Measurements from ENCODE around the gene AMOT.

AMOT gene

DNA sequence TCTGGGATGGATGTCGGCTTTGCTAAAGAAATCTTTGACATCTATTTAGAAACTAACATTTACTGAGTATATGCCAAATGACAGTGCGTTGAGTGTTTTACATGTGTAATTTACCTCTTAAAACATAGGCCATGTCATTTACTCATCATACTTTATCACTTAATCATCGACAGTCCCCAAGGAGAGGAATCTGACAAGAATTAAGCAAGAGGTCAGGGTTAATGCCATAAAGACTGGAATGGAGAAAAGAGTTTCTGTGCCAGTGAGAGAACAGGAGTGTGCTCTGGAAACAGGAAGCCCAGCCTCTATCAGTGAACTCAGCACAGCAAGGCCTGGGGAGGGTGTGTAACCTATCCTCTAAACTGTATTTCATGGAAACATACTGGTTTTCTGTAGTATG is 28.0 kb upstream of the AMOT start:
- Histone ChIP-seq H3K36me3 (ENCODE audit: insufficient read depth, low read length) (no peaks in the 10 kb centered on the region), H3K9me3 (ENCODE audit: insufficient read depth, low read depth, low read length) (no peaks in the 10 kb centered on the region), H3F3A (ENCODE audit: low read depth) (no peaks in the 10 kb centered on the region), H3K4me2 (ENCODE audit: low read depth, low read length, poor library complexity, severe bottlenecking) (no peak overlapping the region), H3K4me3 (ENCODE audit: low read length, poor library complexity, severe bottlenecking) (no peak overlapping the region), H4K20me1 (ENCODE audit: insufficient read depth, low read length, poor library complexity, severe bottlenecking) (no peaks in the 10 kb centered on the region), H2AFZ (ENCODE audit: low read length) (no peak overlapping the region), H3K27me3 (ENCODE audit: insufficient read depth, low read length, poor library complexity, severe bottlenecking) (no peaks in the 10 kb centered on the region), H3K79me2 (ENCODE audit: insufficient read depth, low read length) (no peaks in the 10 kb centered on the region), H3K9ac (ENCODE audit: low read depth, low read length, poor library complexity, severe bottlenecking) (no peak overlapping the region), H3K4me1 (ENCODE audit: insufficient read depth, low read length, poor library complexity, severe bottlenecking) (no peaks in the 10 kb centered on the region), H3K9me2 (replicated peaks; ENCODE audit: low read depth, low read length) (no peaks in the 10 kb centered on the region)
- TF ChIP-seq, protein P1, sequence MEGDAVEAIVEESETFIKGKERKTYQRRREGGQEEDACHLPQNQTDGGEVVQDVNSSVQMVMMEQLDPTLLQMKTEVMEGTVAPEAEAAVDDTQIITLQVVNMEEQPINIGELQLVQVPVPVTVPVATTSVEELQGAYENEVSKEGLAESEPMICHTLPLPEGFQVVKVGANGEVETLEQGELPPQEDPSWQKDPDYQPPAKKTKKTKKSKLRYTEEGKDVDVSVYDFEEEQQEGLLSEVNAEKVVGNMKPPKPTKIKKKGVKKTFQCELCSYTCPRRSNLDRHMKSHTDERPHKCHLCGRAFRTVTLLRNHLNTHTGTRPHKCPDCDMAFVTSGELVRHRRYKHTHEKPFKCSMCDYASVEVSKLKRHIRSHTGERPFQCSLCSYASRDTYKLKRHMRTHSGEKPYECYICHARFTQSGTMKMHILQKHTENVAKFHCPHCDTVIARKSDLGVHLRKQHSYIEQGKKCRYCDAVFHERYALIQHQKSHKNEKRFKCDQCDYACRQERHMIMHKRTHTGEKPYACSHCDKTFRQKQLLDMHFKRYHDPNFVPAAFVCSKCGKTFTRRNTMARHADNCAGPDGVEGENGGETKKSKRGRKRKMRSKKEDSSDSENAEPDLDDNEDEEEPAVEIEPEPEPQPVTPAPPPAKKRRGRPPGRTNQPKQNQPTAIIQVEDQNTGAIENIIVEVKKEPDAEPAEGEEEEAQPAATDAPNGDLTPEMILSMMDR (conservative IDR thresholded peaks at IDR 0.05; ENCODE audit: low read length), result no peak
- TF ChIP-seq EZH2phosphoT487 (IDR thresholded peaks at IDR 0.05; ENCODE audit: borderline replicate concordance), result no peak

DNA sequence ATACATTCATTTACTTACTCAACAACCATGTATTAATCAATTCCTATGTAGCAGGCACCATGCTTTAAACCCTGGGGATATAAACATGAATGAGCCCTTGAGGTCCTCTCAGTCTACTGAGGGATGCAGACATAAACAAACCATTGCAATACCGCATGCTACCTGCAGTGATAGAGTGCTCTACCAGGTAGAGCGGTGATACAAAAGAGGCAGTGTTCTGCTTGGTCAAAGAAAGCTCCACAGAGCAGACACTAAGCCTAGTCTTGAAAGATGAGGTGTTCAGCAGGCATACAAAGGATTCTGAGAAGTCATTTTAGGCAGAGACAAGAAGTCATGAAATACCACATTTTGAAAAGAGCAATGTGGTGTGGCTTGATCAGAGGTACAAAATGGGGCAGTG is 26.9 kb upstream of the AMOT start:
- Histone ChIP-seq H4K20me1 (ENCODE audit: insufficient read depth, low read length, poor library complexity, severe bottlenecking) (no peaks in the 10 kb centered on the region), H3K27me3 (ENCODE audit: insufficient read depth, low read length, poor library complexity, severe bottlenecking) (no peaks in the 10 kb centered on the region), H3K9ac (ENCODE audit: low read depth, low read length, poor library complexity, severe bottlenecking) (no peak overlapping the region), H3K9me3 (ENCODE audit: insufficient read depth, low read depth, low read length) (no peaks in the 10 kb centered on the region), H3K36me3 (ENCODE audit: insufficient read depth, low read length) (no peaks in the 10 kb centered on the region), H3K4me3 (ENCODE audit: low read length, poor library complexity, severe bottlenecking) (no peak overlapping the region), H3K79me2 (ENCODE audit: insufficient read depth, low read length) (no peaks in the 10 kb centered on the region), H3K9me2 (replicated peaks; ENCODE audit: low read depth, low read length) (no peaks in the 10 kb centered on the region), H3K4me1 (ENCODE audit: insufficient read depth, low read length, poor library complexity, severe bottlenecking) (no peaks in the 10 kb centered on the region), H3F3A (ENCODE audit: low read depth) (no peaks in the 10 kb centered on the region), H2AFZ (ENCODE audit: low read length) (no peak overlapping the region), H3K4me2 (ENCODE audit: low read depth, low read length, poor library complexity, severe bottlenecking) (no peak overlapping the region)
- TF ChIP-seq, protein P1 (conservative IDR thresholded peaks at IDR 0.05; ENCODE audit: low read length), result no peak; the same call in 1 of the 2 replicates
- no peak for TF ChIP-seq EZH2phosphoT487 (IDR thresholded peaks at IDR 0.05; ENCODE audit: borderline replicate concordance)

DNA sequence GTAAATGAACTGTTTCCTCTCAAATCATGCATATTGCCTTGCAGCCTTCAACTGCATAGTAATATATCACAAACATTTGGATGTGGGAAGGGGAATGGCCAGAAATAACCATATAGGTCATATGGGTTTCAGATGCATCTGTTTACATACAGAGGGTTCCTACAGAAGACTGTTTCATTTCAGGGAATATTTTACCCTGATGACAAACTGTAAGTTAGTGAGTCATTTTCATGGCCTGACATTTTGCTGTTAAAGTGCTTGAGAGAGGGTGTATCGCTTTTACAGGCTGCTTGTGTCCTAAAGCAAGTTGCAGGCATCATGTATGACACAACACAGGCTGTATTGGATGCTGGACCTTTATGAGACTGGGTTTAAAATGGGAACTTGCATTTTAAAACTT is 25.5 kb upstream of the AMOT start:
- no peak overlapping the region for H3K4me3 ChIP-seq (ENCODE audit: low read length, poor library complexity, severe bottlenecking)
- H3K9me2 ChIP-seq (replicated peaks; ENCODE audit: low read depth, low read length), result no peaks in the 10 kb centered on the region
- no peaks in the 10 kb centered on the region for H3K36me3 ChIP-seq (ENCODE audit: insufficient read depth, low read length)
- no peaks in the 10 kb centered on the region for H4K20me1 ChIP-seq (ENCODE audit: insufficient read depth, low read length, poor library complexity, severe bottlenecking)
- no peak overlapping the region for H3K4me2 ChIP-seq (ENCODE audit: low read depth, low read length, poor library complexity, severe bottlenecking)
- H3K79me2 ChIP-seq (ENCODE audit: insufficient read depth, low read length), result no peaks in the 10 kb centered on the region
- no peaks in the 10 kb centered on the region for H3K9me3 ChIP-seq (ENCODE audit: insufficient read depth, low read depth, low read length)
- H3F3A ChIP-seq (ENCODE audit: low read depth), result no peaks in the 10 kb centered on the region
- TF ChIP-seq, protein P1 (conservative IDR thresholded peaks at IDR 0.05; ENCODE audit: low read length), result no peak
- TF ChIP-seq EZH2phosphoT487 (IDR thresholded peaks at IDR 0.05; ENCODE audit: borderline replicate concordance), result no peak
- H3K4me1 ChIP-seq (ENCODE audit: insufficient read depth, low read length, poor library complexity, severe bottlenecking), result no peaks in the 10 kb centered on the region
- H3K27me3 ChIP-seq (ENCODE audit: insufficient read depth, low read length, poor library complexity, severe bottlenecking), result no peaks in the 10 kb centered on the region
- H3K9ac ChIP-seq (ENCODE audit: low read depth, low read length, poor library complexity, severe bottlenecking), result no peak overlapping the region
- no peak overlapping the region for H2AFZ ChIP-seq (ENCODE audit: low read length)

Measured in Loucy (cell line).